A549 treated with GW870086 at 1 μM for 4 hours (cell line): ENCODE data around the gene ERVK3-1. TPM values are rescaled to one million over a fixed set of nuclear protein-coding genes. Genes with fewer than 3 reads are reported as not detected.

ENCODE experiments used
- total RNA-seq: library from RNA; stranded (reverse); fragments of 200-300 nt; extraction: Qiagen RNA extraction; gene quantifications from 5 replicates; pipeline ENCODE4 v1.2.3, GENCODE V29; 2022; ENCODE audit warnings: low read depth

Gene ERVK3-1, protein sequence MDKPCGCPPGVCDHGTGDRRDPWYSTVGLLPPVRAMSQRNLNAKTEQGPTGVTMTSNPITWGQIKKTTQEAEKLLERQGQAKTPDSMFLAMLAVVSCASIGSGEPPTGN
- total RNA-seq = 89.0 to 109 TPM (median 96.0 TPM) in 5 replicates

DNA sequence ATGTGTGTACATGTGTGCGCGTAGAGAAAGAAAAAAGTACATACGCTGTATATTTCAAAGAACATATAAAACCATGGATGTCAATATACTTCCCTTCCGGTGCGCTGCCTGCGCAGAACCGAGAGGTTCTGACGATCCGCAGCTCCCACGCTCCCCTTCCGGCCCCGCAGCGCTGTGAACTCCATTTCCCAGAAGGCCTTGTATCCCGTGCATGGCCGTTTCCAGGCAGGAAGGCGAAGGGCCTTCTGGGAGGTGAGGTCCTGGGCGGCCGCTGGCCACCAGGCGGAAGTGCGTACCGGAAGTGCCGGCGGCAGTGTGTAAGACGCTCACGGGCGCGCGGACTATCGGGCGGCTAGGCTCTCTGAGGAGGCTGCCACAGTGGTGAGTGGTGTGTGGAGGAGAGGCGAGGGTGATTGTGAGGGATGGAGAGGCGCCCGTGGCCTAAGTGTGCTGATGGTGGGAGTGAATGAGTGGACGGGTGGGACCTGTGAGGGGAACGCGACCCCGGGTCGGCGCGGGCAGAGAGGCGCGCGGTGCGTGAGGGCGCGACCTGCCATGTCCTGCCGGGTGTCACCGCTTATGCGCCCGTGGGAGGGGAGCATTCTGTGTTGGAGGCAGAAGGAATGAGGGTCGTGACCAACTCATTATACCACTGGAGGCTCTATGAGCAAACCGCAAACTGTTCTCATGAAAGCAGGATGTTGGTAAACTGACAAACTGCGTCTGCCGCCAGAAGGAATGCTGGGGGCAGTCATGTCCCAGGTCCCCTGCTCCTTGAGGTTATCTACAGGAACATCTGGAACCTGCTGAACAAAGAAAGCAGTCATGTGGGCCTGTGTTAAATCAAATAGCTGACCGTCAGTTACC is at the start of gene ERVK3-1:
TSS of gene ERVK3-1 (plus strand) at position 313 of the 867 bp plus-strand sequence. CDS start 6,792 bp downstream, outside the sequence.

DNA sequence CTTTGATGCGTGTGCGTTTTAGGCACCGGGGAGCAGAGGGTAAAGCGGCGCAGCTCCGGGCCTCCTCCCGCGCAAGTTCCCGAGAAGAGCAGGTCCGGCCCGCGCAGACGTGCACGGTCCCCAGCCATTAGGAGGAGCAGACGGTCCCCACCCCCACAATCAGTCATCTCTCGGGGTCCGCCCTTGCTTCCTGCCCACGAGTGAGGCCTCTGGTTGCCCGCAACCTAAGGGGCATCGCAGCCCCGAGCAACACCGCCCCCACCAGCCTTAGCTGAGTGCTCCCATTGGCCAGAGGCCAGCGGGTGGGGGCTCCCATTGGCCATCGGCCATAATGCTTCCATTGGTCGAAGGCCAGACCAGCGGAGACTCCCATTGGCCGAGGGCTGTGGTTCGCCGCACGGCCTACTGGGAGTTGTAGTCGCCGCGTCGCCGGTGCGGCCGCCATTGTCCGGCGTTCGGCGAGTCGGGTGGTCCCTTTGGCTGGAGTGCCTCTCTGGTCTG is 26.6 kb upstream of the ERVK3-1 start, which contains the start of gene ZNF8:
TSS of gene ZNF8 (plus strand) at position 415 of the 501 bp plus-strand sequence. CDS start 127 bp downstream, outside the sequence.

DNA sequence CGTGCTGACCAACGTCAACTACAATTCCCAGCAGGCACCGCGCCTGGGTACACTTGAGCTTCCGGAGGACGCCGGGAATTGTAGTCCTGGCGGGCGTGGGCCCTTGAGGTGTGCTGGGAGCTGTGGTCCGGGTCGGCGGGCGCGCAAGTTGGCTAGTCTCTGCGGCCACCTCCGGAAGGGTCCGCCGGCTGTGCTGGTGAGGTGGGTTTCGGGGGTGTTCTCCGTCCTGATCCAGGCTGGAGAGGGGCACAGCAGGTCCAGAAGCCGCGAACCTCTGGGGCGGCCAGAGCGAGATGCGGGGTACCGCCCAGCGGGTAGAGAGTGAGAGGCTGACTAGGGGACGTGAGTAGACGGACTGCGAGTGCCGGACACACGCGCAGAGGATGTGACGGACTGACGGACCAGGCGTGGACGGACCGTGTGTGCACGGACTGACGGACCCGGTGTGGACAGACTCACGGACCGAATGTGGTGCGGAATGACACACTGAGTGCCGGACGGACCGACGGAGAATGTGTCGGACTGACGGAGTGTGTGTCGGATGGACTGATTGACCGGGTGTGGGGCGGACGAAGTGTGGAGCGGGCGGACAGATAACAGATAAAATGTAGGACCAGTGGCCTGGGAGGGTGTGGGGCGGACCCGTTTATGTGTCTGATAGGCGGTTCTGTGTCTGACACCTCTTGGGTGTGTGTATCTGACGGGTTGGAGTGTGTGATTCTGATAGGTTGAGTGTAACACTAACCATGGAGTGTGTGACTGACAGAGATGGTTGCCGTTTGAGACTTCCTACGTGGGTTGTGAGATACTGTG is 21.9 kb downstream of the ERVK3-1 start, which contains the start of gene ZSCAN22:
TSS of gene ZSCAN22 (plus strand) at position 81 of the 813 bp plus-strand sequence. CDS start 7,809 bp downstream, outside the sequence.

DNA sequence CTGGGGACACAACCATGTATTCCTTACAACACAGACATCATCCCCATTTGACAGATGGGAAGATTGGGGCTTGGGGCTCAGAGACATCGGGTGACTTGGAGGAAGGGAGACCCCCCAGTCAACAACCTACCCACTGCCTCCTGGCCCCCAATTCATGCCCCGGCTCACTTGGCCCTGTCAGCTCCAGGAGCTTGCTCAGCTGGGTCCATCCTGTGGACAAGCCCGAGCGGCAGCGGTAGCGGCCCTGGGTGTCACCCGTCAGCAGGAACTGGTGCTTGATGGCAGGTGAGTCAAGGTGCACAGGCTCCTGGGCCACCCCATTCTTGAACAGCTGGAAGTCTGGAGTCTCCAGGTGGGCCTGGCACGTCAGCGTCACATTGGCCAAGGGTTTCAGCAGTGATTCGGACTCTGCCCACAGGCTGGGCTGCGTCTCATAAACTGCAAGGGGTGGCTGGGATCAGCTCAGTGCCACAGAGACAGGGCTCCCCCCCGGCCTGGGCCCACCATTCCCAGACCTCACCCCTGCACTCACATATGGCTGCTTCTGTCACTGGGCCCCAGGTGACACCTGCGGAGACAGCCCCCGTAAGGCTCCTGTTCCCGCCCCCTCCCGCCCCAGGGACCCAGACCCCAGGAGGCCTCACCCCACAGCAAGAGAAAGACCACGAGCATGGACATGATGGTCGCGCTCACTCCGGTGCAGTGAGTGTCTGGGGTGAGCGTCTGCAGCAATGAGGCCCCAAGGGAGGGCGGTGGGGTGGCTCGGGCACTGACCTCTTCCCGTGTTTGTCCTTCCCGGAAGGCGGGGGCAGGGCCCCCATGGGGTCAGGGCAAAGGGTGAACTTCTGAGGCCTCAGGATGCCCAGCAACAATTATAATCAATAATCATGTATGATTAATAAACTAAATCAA is 47.8 kb downstream of the ERVK3-1 start, which contains the start of gene A1BG:
TSS of gene A1BG (minus strand) at position 733 of the 912 bp plus-strand sequence. CDS start at position 678, 55 bp downstream.

DNA sequence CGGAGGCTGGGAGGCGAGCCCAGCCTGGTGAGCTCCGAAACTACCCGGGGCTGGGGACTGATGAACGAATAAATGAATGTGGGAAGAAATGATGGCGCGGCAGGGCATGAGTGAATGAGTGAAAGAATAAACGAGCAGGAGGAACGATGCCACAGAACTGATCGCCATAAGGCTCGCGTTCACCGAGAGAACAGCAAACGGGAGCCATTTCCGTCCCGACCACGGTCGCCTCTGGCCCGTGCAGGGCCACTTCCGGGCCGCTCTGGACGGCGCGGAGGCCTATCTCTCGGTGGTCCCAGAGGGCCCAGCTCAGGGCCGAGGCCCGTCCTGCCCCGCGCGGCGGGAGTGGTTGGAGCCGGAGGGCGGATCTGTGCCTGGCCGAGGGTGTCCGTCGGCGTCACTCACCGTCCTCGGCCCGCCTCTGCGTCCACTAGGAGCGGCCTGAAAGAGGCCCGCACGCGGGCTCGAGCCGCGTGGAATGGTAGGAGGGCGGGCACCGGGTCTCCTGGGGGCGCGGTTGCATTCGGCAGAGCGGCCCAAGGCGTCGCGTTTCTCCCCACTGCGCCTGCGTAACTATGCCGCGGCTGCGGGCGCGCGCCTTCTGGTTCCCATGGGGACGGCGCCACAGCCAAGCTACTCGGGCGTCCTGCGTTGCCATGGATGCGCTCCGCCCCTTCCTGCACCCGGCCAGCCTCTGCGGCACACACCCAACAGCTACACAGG is 57.3 kb downstream of the ERVK3-1 start, which contains the start of gene ZNF497:
TSS of gene ZNF497 (minus strand) at position 480 of the 723 bp plus-strand sequence. CDS start 5,116 bp downstream, outside the sequence.

Other genes starting within 250 kb of the ERVK3-1 start
- not detected in 5 replicates for gene ZNF135, start 246.1 kb upstream of the ERVK3-1 start, total RNA-seq
- gene ZSCAN18, start 207.1 kb upstream of the ERVK3-1 start, total RNA-seq = 1.9 to 2.7 TPM (median 2.1 TPM) in 5 replicates
- gene ZNF329, start 154.6 kb upstream of the ERVK3-1 start, total RNA-seq = 2.6 to 3.4 TPM (median 2.9 TPM) in 5 replicates
- 12.7 to 15.3 TPM (median 13.7 TPM) in 5 replicates for gene ZNF274, start 122.3 kb upstream of the ERVK3-1 start, total RNA-seq
- 15.8 to 22.5 TPM (median 18.2 TPM) in 5 replicates for gene ZNF544, start 76.5 kb upstream of the ERVK3-1 start, total RNA-seq
- 0.93 to 1.3 TPM (median 0.97 TPM) in 5 replicates for gene ZNF8, start 26.4 kb upstream of the ERVK3-1 start, total RNA-seq
- 2.1 to 2.7 TPM (median 2.4 TPM) in 5 replicates for gene ZSCAN22, start 21.6 kb downstream of the ERVK3-1 start, total RNA-seq
- gene A1BG, start 48.1 kb downstream of the ERVK3-1 start, total RNA-seq = 11.1 to 14.3 TPM (median 13.5 TPM) in 5 replicates
- gene ZNF497, start 57.4 kb downstream of the ERVK3-1 start, total RNA-seq = 0.77 to 1.4 TPM (median 1.1 TPM) in 5 replicates
- gene ZNF837, start 75.7 kb downstream of the ERVK3-1 start, total RNA-seq = 0.98 to 1.5 TPM (median 1.4 TPM) in 5 replicates
- 2,355 to 2,530 TPM (median 2,454 TPM) in 5 replicates for gene RPS5, start 81.9 kb downstream of the ERVK3-1 start, total RNA-seq
- 0.13 to 0.15 TPM in 2 of 5 replicates, not detected in the others for gene RNF225, start 90.3 kb downstream of the ERVK3-1 start, total RNA-seq
- gene ZNF584, start 103.3 kb downstream of the ERVK3-1 start, total RNA-seq = 18.1 to 21.1 TPM (median 20.1 TPM) in 5 replicates
- gene ZNF132, start 134.8 kb downstream of the ERVK3-1 start, total RNA-seq = 0.06 to 0.14 TPM (median 0.13 TPM) in 5 replicates
- gene ZNF324B, start 146.2 kb downstream of the ERVK3-1 start, total RNA-seq = 5.3 to 8.0 TPM (median 6.5 TPM) in 5 replicates
- gene ZNF324, start 161.7 kb downstream of the ERVK3-1 start, total RNA-seq = 7.6 to 9.7 TPM (median 9.1 TPM) in 5 replicates
- 11.1 to 12.6 TPM (median 12.1 TPM) in 5 replicates for gene ZNF446, start 171.0 kb downstream of the ERVK3-1 start, total RNA-seq
- gene SLC27A5, start 206.6 kb downstream of the ERVK3-1 start, total RNA-seq = 26.4 to 30.1 TPM (median 28.2 TPM) in 5 replicates
- gene ZBTB45, start 214.4 kb downstream of the ERVK3-1 start, total RNA-seq = 13.0 to 19.0 TPM (median 18.3 TPM) in 5 replicates
- 554 to 826 TPM (median 682 TPM) in 5 replicates for gene TRIM28, start 238.7 kb downstream of the ERVK3-1 start, total RNA-seq
- gene CHMP2A, start 249.7 kb downstream of the ERVK3-1 start, total RNA-seq = 191 to 213 TPM (median 195 TPM) in 5 replicates